Peyer's patch (tissue), 4 donors: Measurements from ENCODE around the gene DAPK3. TPM values are rescaled to one million over a fixed set of nuclear protein-coding genes. Genes with fewer than 3 reads are reported as not detected.

Experiments used
- DNase-seq, 3 donors: peaks; one replicate each; pipeline ENCODE4 v3.0.0-alpha.2; 2017 to 2019
- H3K27ac ChIP-seq, 4 donors: fragments of 200-600 bp; sonication (generic); one replicate each; pipeline ENCODE4 v1.5.1; 2016 to 2019
- H3K27me3 ChIP-seq, 2 donors: fragments of 200-600 bp; sonication (generic); one replicate each; pipeline ENCODE4 v1.5.1; 2019
- H3K36me3 ChIP-seq, 3 donors: fragments of 200-600 bp; sonication (generic); one replicate each; pipeline ENCODE4 v1.5.1; 2016 to 2019
- H3K4me1 ChIP-seq, 4 donors: fragments of 200-600 bp; sonication (generic); one replicate each; pipeline ENCODE4 v1.5.1; 2016 to 2019
- H3K4me3 ChIP-seq, 4 donors: fragments of 200-600 bp; sonication (generic); 1 replicate in 3 of 4; 2 replicates in 1 of 4; pipeline ENCODE4 v1.5.1; 2016 to 2019; ENCODE audit warnings: mild to moderate bottlenecking in 1 of 4
- H3K9me3 ChIP-seq, 4 donors: fragments of 200-600 bp; sonication (generic); one replicate each; pipeline ENCODE4 v1.5.1; 2016 to 2019; ENCODE audit warnings: mild to moderate bottlenecking in 1 of 4
- POLR2A ChIP-seq, 2 donors: fragments of 450-650 bp; IDR thresholded peaks; one replicate each; pipeline ENCODE4 v1.5.1; 2017; ENCODE audit warnings: antibody characterized with exemption in 2 of 2, mild to moderate bottlenecking in 2 of 2, moderate library complexity in 2 of 2
- total RNA-seq, 4 donors: library from RNA; depleted of rRNA; stranded (reverse); fragments of >200 nt; gene quantifications; one replicate each; pipeline ENCODE4 v1.1.0, GENCODE V29; 2016
- TF ChIP-seq, protein P1 (sequence below), 6 experiments: fragments of 450-650 bp in 4 of 6; fragments of 200-600 bp in 2 of 6; sonication (generic) in 1 of 6; IDR thresholded peaks; one replicate each; pipeline ENCODE4 v1.5.1; 2017 to 2019; ENCODE audit warnings: antibody characterized with exemption in 6 of 6, mild to moderate bottlenecking in 3 of 6, moderate library complexity in 1 of 6

DAPK3 gene
- total RNA-seq, 4 donors from 2014 or later: 61.3 to 106 (median 88.1) TPM

DNA sequence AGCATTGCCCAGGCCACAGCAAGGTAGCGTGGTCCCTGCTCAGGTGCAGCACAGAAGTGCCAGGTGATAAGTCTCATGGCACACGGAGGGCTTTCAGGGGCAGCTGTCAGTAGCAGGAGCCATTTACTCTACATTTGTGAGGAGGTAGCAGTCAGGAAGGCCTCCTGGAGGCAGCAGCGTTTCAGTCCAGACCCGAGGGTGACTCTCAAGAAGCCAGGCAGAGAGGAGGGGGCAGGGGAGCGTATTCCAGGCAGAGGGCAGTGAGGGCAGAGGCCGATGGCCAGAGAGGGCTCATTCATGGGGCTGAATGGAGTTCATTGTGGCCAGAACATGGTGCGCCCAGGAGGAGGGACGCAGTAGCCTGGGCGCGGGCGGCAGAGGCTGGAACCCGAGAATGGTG lies 45.6 kb upstream of the DAPK3 start:
- Histone ChIP-seq H3K36me3 (peaks cover 0 to 41% (median 0%) of the 10 kb centered on the region in 3 donors), H3K27ac (peak overlapping the region in 1 of 4 donors; percentile 60), H3K9me3 (no peaks in the 10 kb centered on the region), H3K4me3 (no peak overlapping the region), H3K27me3 (no peaks in the 10 kb centered on the region), H3K4me1 (peaks cover 0 to 28% (median 0%) of the 10 kb centered on the region in 4 donors)
- no peak for DNase-seq
- TF ChIP-seq, protein P1, sequence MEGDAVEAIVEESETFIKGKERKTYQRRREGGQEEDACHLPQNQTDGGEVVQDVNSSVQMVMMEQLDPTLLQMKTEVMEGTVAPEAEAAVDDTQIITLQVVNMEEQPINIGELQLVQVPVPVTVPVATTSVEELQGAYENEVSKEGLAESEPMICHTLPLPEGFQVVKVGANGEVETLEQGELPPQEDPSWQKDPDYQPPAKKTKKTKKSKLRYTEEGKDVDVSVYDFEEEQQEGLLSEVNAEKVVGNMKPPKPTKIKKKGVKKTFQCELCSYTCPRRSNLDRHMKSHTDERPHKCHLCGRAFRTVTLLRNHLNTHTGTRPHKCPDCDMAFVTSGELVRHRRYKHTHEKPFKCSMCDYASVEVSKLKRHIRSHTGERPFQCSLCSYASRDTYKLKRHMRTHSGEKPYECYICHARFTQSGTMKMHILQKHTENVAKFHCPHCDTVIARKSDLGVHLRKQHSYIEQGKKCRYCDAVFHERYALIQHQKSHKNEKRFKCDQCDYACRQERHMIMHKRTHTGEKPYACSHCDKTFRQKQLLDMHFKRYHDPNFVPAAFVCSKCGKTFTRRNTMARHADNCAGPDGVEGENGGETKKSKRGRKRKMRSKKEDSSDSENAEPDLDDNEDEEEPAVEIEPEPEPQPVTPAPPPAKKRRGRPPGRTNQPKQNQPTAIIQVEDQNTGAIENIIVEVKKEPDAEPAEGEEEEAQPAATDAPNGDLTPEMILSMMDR (IDR thresholded peaks at IDR 0.05): no peak
- TF ChIP-seq POLR2A (IDR thresholded peaks at IDR 0.05): no peak

DNA sequence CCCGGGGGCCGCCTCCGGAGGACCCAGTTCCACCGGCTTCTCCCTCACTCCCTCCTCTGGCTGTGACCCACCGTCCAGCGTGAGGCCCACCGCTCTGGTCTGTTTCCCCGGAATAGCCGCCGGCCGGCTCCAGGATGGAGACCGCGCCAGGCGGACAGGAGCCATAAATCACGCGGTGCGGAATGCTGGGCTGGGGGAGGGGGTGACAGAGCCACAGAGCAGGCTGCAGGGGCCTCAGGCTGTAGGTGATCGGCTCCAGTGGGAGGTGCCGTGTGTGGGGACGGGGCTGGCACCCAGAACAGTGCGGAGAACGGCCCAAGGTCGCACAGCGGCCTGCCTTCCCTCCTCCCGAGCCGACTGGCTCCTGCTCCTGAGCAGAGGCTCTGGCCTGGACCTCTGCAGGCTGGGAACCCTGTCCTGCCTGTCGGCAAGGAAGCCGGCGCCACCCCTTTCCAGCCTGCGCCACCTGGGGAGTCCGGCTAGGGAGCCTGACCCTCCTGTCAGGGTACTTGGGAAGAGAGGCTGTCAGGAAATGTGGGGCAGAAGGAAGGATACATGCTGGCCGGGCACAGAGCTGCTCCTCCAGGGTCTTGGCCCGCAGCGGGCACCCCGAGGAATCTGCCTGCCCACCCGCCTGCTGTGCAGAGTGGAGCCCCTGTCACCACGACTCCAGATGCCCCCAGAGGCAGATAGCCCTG lies 45.0 kb upstream of the DAPK3 start:
- TF ChIP-seq, protein P1 (IDR thresholded peaks at IDR 0.05): no peak
- TF ChIP-seq POLR2A (IDR thresholded peaks at IDR 0.05): no peak
- Histone ChIP-seq H3K27me3 (no peaks in the 10 kb centered on the region), H3K9me3 (no peaks in the 10 kb centered on the region), H3K36me3 (peaks cover 0 to 41% (median 0%) of the 10 kb centered on the region in 3 donors), H3K4me1 (peaks cover 0 to 34% (median 0%) of the 10 kb centered on the region in 4 donors), H3K27ac (peak overlapping the region in 1 of 4 donors; percentile 60), H3K4me3 (no peak overlapping the region)
- peak in 1 of 3 donors; percentile 46 for DNase-seq

DNA sequence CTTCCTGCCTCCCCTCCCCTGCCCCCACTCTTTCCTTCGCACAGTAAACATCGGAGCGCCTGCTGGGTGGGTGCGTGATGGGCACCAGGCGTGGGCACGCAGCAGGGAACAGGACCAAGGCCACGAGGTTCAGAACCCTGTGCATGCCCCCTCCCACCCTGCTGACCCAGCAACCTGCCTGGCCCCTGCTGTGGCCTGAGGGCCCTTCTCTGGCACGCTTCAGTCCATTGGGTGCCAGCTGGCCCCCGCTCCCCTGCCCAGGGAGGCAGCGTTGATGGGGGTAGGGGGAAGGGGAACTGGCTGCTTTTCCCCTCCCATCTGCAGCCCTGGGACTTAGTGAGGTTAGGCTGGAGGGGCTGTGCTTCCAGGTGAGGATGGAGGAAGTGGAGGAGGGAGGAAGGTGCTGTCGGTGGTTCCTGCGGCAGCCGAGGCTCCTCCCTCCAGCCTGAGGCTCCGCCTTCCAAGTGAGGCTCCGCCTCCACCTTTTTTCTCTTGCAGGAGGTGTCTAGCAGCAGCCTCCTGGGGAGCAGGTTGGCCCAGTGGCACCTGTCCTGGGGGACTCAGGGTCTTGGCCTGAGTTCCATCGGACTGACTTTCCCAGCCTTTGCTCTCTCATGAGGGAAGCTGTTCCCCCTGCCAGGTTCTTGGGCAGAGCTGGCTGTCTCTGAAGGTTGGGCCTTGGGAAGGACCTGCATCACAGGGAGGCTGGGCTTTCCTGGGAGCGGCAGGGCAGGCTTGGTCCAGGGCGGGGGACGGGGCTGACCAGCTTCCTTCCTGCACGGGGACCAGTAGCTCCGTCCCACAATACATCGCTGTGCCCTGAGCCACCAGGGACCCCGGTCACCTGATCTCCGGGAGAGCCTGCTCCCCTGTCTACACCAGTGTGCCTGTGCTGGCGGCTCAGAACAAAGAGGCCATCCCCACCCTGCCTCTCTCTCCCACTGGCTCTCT lies 43.9 kb upstream of the DAPK3 start:
- no peak for TF ChIP-seq POLR2A (IDR thresholded peaks at IDR 0.05)
- TF ChIP-seq, protein P1 (IDR thresholded peaks at IDR 0.05): no peak
- no peaks in the 10 kb centered on the region for H3K27me3 ChIP-seq
- no peaks in the 10 kb centered on the region for H3K9me3 ChIP-seq
- peak overlapping the region in 1 of 4 donors; percentile 60 for H3K27ac ChIP-seq
- DNase-seq: peak in 1 of 3 donors; percentile 54
- H3K4me3 ChIP-seq: no peak overlapping the region
- peaks cover 0 to 41% (median 0%) of the 10 kb centered on the region in 3 donors for H3K36me3 ChIP-seq
- peaks cover 0 to 45% (median 3%) of the 10 kb centered on the region in 4 donors for H3K4me1 ChIP-seq

DNA sequence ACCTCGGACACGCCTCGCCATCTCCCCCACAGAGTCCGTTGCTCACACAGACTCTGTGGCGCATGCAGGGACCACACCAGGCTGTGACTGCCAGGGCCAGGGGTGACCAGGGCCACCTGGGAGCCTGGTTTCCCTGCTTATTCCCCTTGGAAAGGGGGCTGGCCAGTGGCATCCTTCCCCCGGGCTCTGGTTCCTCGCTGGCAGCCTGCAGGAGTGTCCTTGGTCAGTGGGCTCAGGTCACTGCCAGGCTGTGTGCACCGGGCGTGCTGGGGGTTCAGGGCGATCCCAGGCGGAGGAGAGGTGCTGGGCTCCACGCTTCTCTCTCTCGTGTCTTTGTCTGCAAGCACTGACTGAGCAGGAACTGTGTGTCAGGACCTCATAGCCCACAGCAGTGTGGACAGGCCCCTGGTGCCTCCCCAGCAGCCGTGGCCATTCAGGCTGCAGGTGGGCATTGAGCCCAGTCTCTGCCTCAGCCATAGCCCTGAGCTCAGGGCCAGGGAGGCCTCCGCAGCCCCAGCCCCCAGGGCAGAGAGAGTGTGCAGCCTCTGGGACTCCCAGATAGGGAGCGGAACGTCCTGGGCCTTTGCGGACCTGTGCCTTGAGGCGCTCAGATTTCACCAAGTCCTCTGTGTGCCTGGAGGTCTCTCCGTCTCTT lies 43.1 kb upstream of the DAPK3 start:
- Histone ChIP-seq H3K4me1 (peaks cover 0 to 46% (median 5%) of the 10 kb centered on the region in 4 donors), H3K36me3 (peaks cover 0 to 41% (median 0%) of the 10 kb centered on the region in 3 donors)

More for the DNA sequence above, 43.1 kb upstream of the DAPK3 start:
- DNase-seq: no peak
- Histone ChIP-seq H3K4me3 (no peak overlapping the region), H3K9me3 (no peaks in the 10 kb centered on the region), H3K27me3 (no peaks in the 10 kb centered on the region), H3K27ac (no peak overlapping the region)
- no peak for TF ChIP-seq POLR2A (IDR thresholded peaks at IDR 0.05)
- TF ChIP-seq, protein P1 (IDR thresholded peaks at IDR 0.05): no peak
